ENCODE data around the gene KRTAP12-4.
A peak's percentile ranks its signal among the peaks of the same experiment; 100 is the strongest.

KRTAP12-4 gene

GRCh38 chr21:44701541-44701940, 47.1 kb upstream of the KRTAP12-4 start:
- no peak for TF ChIP-seq RAD21 (IDR thresholded peaks at IDR 0.05; ENCODE audit: low read depth)
- no peak for TF ChIP-seq CREB1 (IDR thresholded peaks at IDR 0.05; ENCODE audit: low read depth)
- TF ChIP-seq FOXM1 (IDR thresholded peaks at IDR 0.05; ENCODE audit: borderline replicate concordance, low read depth): no peak
- TF ChIP-seq CEBPB (IDR thresholded peaks at IDR 0.05): no peak
- TF ChIP-seq MAX (IDR thresholded peaks at IDR 0.05): no peak

GRCh38 chr21:44701023-44701400, 46.6 kb upstream of the KRTAP12-4 start:
- TF ChIP-seq NFIC (IDR thresholded peaks at IDR 0.05) (no peak), EP300 (IDR thresholded peaks at IDR 0.05; ENCODE audit: borderline replicate concordance) (no peak), REST (IDR thresholded peaks at IDR 0.05; ENCODE audit: low read depth) (no peak), CREB1 (IDR thresholded peaks at IDR 0.05; ENCODE audit: low read depth) (no peak), ZBTB7A (IDR thresholded peaks at IDR 0.05; ENCODE audit: low read depth) (no peak), FOXM1 (IDR thresholded peaks at IDR 0.05; ENCODE audit: borderline replicate concordance, low read depth) (no peak), USF1 (IDR thresholded peaks at IDR 0.05) (no peak), YY1 (IDR thresholded peaks at IDR 0.05; ENCODE audit: low read depth) (no peak)

GRCh38 chr21:44700101-44701022, 45.9 kb upstream of the KRTAP12-4 start:
- no peak for TF ChIP-seq EP300 (IDR thresholded peaks at IDR 0.05; ENCODE audit: borderline replicate concordance)
- TF ChIP-seq CEBPB (IDR thresholded peaks at IDR 0.05): no peak

GRCh38 chr21:44699502-44700001, 45.1 kb upstream of the KRTAP12-4 start:
- TF ChIP-seq EP300 (IDR thresholded peaks at IDR 0.05; ENCODE audit: borderline replicate concordance): no peak
- TF ChIP-seq TEAD4 (IDR thresholded peaks at IDR 0.05): no peak
- no peak for TF ChIP-seq ZBTB7A (IDR thresholded peaks at IDR 0.05; ENCODE audit: low read depth)
- TF ChIP-seq NFIC (IDR thresholded peaks at IDR 0.05): no peak

GRCh38 chr21:44697811-44698734, 43.6 kb upstream of the KRTAP12-4 start:
- no peak for TF ChIP-seq TAF1 (IDR thresholded peaks at IDR 0.05; ENCODE audit: low read depth)
- no peak for TF ChIP-seq TCF12 (IDR thresholded peaks at IDR 0.05; ENCODE audit: low read depth)
- no peak for TF ChIP-seq YY1 (IDR thresholded peaks at IDR 0.05; ENCODE audit: low read depth)
- no peak for TF ChIP-seq CEBPB (IDR thresholded peaks at IDR 0.05)
- no peak for TF ChIP-seq MAX (IDR thresholded peaks at IDR 0.05)
- no peak for TF ChIP-seq FOXM1 (IDR thresholded peaks at IDR 0.05; ENCODE audit: borderline replicate concordance, low read depth)
- no peak for TF ChIP-seq CREB1 (IDR thresholded peaks at IDR 0.05; ENCODE audit: low read depth)
- no peak for TF ChIP-seq USF1 (IDR thresholded peaks at IDR 0.05)
- TF ChIP-seq RAD21 (IDR thresholded peaks at IDR 0.05; ENCODE audit: low read depth): no peak

GRCh38 chr21:44697172-44697810, 42.8 kb upstream of the KRTAP12-4 start, which contains the start of gene KRTAP10-12:
KRTAP10-12 (plus strand) TSS chr21:44697172; CDS start chr21:44697202, 30 bp downstream.
- TF ChIP-seq TCF12 (IDR thresholded peaks at IDR 0.05; ENCODE audit: low read depth): 0 out of 2 replicates have a peak, but pooled peaks have one; percentile 36

- no peak for TF ChIP-seq MAX (IDR thresholded peaks at IDR 0.05)
- no peak for TF ChIP-seq FOXM1 (IDR thresholded peaks at IDR 0.05; ENCODE audit: borderline replicate concordance, low read depth)
- TF ChIP-seq TAF1 (IDR thresholded peaks at IDR 0.05; ENCODE audit: low read depth): no peak
- no peak for TF ChIP-seq TCF12 (IDR thresholded peaks at IDR 0.05; ENCODE audit: low read depth)
- no peak for TF ChIP-seq REST (IDR thresholded peaks at IDR 0.05; ENCODE audit: low read depth)
- no peak for TF ChIP-seq RAD21 (IDR thresholded peaks at IDR 0.05; ENCODE audit: low read depth)
- no peak for TF ChIP-seq NFIC (IDR thresholded peaks at IDR 0.05)
- no peak for TF ChIP-seq ZBTB7A (IDR thresholded peaks at IDR 0.05; ENCODE audit: low read depth)
- no peak for TF ChIP-seq TEAD4 (IDR thresholded peaks at IDR 0.05)
- TF ChIP-seq YY1 (IDR thresholded peaks at IDR 0.05; ENCODE audit: low read depth): no peak
- TF ChIP-seq EGR1 (IDR thresholded peaks at IDR 0.05): no peak
- TF ChIP-seq CEBPB (IDR thresholded peaks at IDR 0.05): no peak
These were observed 42.1 kb upstream of the KRTAP12-4 start for GRCh38 chr21:44696572-44696971.
